Natural killer cell (primary cell): ENCODE measurements around the gene MRPS16. TPM values are rescaled to one million over a fixed set of nuclear protein-coding genes. Genes with fewer than 3 reads are reported as not detected.
A peak's percentile ranks its signal among the peaks of the same experiment; 100 is the strongest.

ENCODE experiments used
- ATAC-seq, 3 donors: fragments of 150-1000 bp in 2 of 3; fragments of 200-7000 bp in 1 of 3; cut with Tn5 transposase; 1 replicate in 1 of 3; 2 replicates in 2 of 3; pipeline ENCODE4 v1.10.0; 2021; ENCODE audit warnings: mild to moderate bottlenecking in 2 of 3, moderate library complexity in 2 of 3
- DNase-seq, 2 donors: peaks; one replicate each; pipeline versions ENCODE4 v3.0.0 to v3.0.0-alpha.2; 2013 to 2021; ENCODE audit warnings: mixed read lengths in 1 of 2
- H3K27ac ChIP-seq: one replicate; pipeline ENCODE4 v1.5.1; 2013; ENCODE audit warnings: mild to moderate bottlenecking, low read length
- H3K27me3 ChIP-seq: one replicate; pipeline ENCODE4 v1.6.1; 2013; ENCODE audit warnings: low read length; ENCODE audit not compliant: control insufficient read depth, insufficient read depth
- H3K36me3 ChIP-seq: one replicate; pipeline ENCODE4 v1.6.1; 2013; ENCODE audit warnings: low read length; ENCODE audit not compliant: control insufficient read depth, insufficient read depth
- H3K4me1 ChIP-seq: one replicate; pipeline ENCODE4 v1.6.1; 2013; ENCODE audit warnings: low read length; ENCODE audit not compliant: control insufficient read depth, insufficient read depth
- H3K4me3 ChIP-seq: one replicate; pipeline ENCODE4 v1.5.1; 2013; ENCODE audit warnings: low read length
- H3K9me3 ChIP-seq: one replicate; pipeline ENCODE4 v1.6.1; 2013; ENCODE audit warnings: low read length; ENCODE audit not compliant: control insufficient read depth, insufficient read depth
- H3K27ac Mint-ChIP-seq, 2 donors: one replicate each; pipeline ENCODE4 v1.8.0; 2022; ENCODE audit warnings: mild to moderate bottlenecking in 2 of 2, mixed read lengths in 2 of 2, moderate library complexity in 1 of 2
- H3K27me3 Mint-ChIP-seq, 2 donors: one replicate each; pipeline ENCODE4 v1.8.0; 2022; ENCODE audit warnings: low read depth in 2 of 2, mixed read lengths in 2 of 2
- H3K36me3 Mint-ChIP-seq: one replicate; pipeline ENCODE4 v1.8.0; 2022; ENCODE audit warnings: mixed read lengths
- H3K4me1 Mint-ChIP-seq, 2 donors: one replicate each; pipeline ENCODE4 v1.8.0; 2022; ENCODE audit warnings: mixed read lengths in 2 of 2
- H3K4me3 Mint-ChIP-seq: one replicate; pipeline ENCODE4 v1.8.0; 2022; ENCODE audit warnings: mild to moderate bottlenecking, moderate library complexity, mixed read lengths
- H3K9me3 Mint-ChIP-seq, 2 donors: one replicate each; pipeline ENCODE4 v1.8.0; 2022; ENCODE audit warnings: mixed read lengths in 2 of 2
- CTCF ChIP-seq: fragments of 200-600 bp; IDR thresholded peaks from one replicate; pipeline ENCODE4 v1.8.0; 2022; ENCODE audit warnings: antibody characterized with exemption
- WGBS: methylation state at CpG from one replicate; pipeline ENCODE4 v1.1.7; 2013; ENCODE audit warnings: missing lambda C conversion rate; ENCODE audit not compliant: insufficient coverage; 5-methylcytosine and 5-hydroxymethylcytosine counted together
- intact Hi-C: fragments of 100-400 bp; cut with micrococcal nuclease; formaldehyde crosslinking; loops from one replicate; pipeline ENCODE4 v1.14.2; 2022
- total RNA-seq, 4 donors: library from RNA; stranded (reverse); fragments of 120-200 nt in 1 of 4; gene quantifications; one replicate each; pipeline versions ENCODE4 v1.2.3 to v1.2.4, GENCODE V29; 2013 to 2022

Gene MRPS16
- 10 to 100 TPM; 28.2 to 39.4 (median 31.4) TPM for total RNA-seq
- 39.6 TPM for total RNA-seq (2013)

- H3K27ac Mint-ChIP-seq = peak within 1 kb of the TSS; percentile 95 to 97
- peak within 1 kb of the TSS; percentile 86 for H3K27ac ChIP-seq
Measured at GRCh38 chr10:73252445-73253224, at the start of gene MRPS16. Gene MRPS16 (minus strand): TSS chr10:73252644. CDS start chr10:73252482, 162 bp downstream.

DNA sequence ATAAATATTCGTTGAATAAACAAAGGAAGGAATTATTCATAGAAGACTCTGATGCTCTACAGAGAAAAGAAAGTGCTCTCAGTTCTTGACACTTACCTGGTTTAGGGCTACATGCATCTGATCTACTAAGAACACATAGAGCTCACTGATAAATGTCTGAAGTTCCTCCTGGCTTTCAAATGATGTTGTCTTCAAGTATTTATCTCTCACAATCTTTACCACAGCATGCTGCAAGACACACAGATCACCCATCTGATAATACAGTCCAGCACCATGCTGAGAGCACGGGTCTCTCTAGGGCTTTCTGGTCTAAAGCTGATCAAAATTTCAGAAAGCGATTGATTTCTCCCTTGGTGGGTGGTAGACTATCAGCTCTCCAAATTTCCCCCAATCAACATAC, 44.5 kb upstream of the MRPS16 start:
- WGBS = 77% methylated on average over 3 of the region's 3 CpGs
- Histone ChIP-seq H3K4me1 (no peaks in the 10 kb centered on the region), H3K27ac (no peak overlapping the region), H3K27me3 (no peaks in the 10 kb centered on the region), H3K4me3 (no peak overlapping the region), H3K36me3 (no peaks in the 10 kb centered on the region), H3K9me3 (no peaks in the 10 kb centered on the region)
- Mint-ChIP-seq H3K27ac (no peak overlapping the region), H3K4me1 (no peaks in the 10 kb centered on the region), H3K4me3 (no peak overlapping the region), H3K27me3 (peaks cover 13 to 17% of the 10 kb centered on the region in 2 donors), H3K9me3 (no peaks in the 10 kb centered on the region), H3K36me3 (no peaks in the 10 kb centered on the region)
- no peak for TF ChIP-seq CTCF
- ATAC-seq (peak in 1 of 3 donors; percentile 55), DNase-seq (no peak)
- intact Hi-C loops = no loop called here

More at GRCh38 chr10:73252445-73253224, at the start of gene MRPS16:
- peak within 1 kb of the TSS; percentile 70 for H3K4me3 ChIP-seq
- Mint-ChIP-seq H3K36me3 (no peaks in the 10 kb centered on the region), H3K4me3 (peak within 1 kb of the TSS; percentile 97), H3K9me3 (no peaks in the 10 kb centered on the region), H3K27me3 (no peaks in the 10 kb centered on the region), H3K4me1 (peaks cover 27 to 36% of the 10 kb centered on the region in 2 donors)
- DNase-seq (peak; percentile 90 to 97), ATAC-seq (peak; percentile 89 to 98 (median 93))
- intact Hi-C loops = loop anchor here (2.0 kb wide), 1 partner anchor 156 kb away; the partner anchor contains the start of gene P4HA1
- peaks cover 18% of the 10 kb centered on the region for H3K4me1 ChIP-seq
- TF ChIP-seq CTCF = no peak
- no peaks in the 10 kb centered on the region for H3K27me3 ChIP-seq
- no peaks in the 10 kb centered on the region for H3K9me3 ChIP-seq
- H3K36me3 ChIP-seq = no peaks in the 10 kb centered on the region
- under 1% methylated on average over 48 of the region's 51 CpGs for WGBS

GRCh38 chr10:73293461-73293860, 41.0 kb upstream of the MRPS16 start:
- Mint-ChIP-seq H3K36me3 (no peaks in the 10 kb centered on the region), H3K4me1 (no peaks in the 10 kb centered on the region), H3K4me3 (no peak overlapping the region), H3K27ac (no peak overlapping the region), H3K27me3 (peaks cover 12 to 13% of the 10 kb centered on the region in 2 donors), H3K9me3 (no peaks in the 10 kb centered on the region)
- Histone ChIP-seq H3K4me1 (no peaks in the 10 kb centered on the region), H3K27ac (no peak overlapping the region), H3K27me3 (no peaks in the 10 kb centered on the region), H3K4me3 (no peak overlapping the region), H3K9me3 (no peaks in the 10 kb centered on the region), H3K36me3 (no peaks in the 10 kb centered on the region)
- no peak for TF ChIP-seq CTCF
- no peak for ATAC-seq
- WGBS = 89% methylated on average over 3 of the region's 3 CpGs
- DNase-seq = no peak
- intact Hi-C loops = no loop called here
